Effector memory CD4-positive, alpha-beta T cell (primary cell): Measurements from ENCODE around the gene PLPPR2.
"Not testable (repeated sequence)": the region's sequence is repeated elsewhere in the genome, so short reads cannot be mapped to it uniquely, and the experiment has no call there.

ENCODE experiments used
- DNase-seq, 3 donors: peaks; one replicate each; pipeline ENCODE4 v3.0.0-alpha.2; 2020
- H3K27ac ChIP-seq: 2 replicates; pipeline ENCODE4 v1.7.0; 2013; ENCODE audit warnings: mild to moderate bottlenecking, low read length, moderate library complexity; ENCODE audit not compliant: insufficient read depth, poor library complexity, severe bottlenecking
- H3K27me3 ChIP-seq: replicated peaks from 2 replicates; pipeline ENCODE4 v1.7.0; 2013; ENCODE audit warnings: mild to moderate bottlenecking, low read length; ENCODE audit not compliant: insufficient read depth, control insufficient read depth, poor library complexity, severe bottlenecking
- H3K36me3 ChIP-seq: 2 replicates; pipeline ENCODE4 v1.7.0; 2013; ENCODE audit warnings: mild to moderate bottlenecking, low read length, moderate library complexity; ENCODE audit not compliant: control insufficient read depth, insufficient read depth
- H3K4me1 ChIP-seq: 2 replicates; pipeline ENCODE4 v1.7.0; 2013; ENCODE audit warnings: low read length, mild to moderate bottlenecking; ENCODE audit not compliant: control insufficient read depth, insufficient read depth, poor library complexity, severe bottlenecking
- H3K4me3 ChIP-seq: 2 replicates; pipeline ENCODE4 v1.7.0; 2013; ENCODE audit warnings: low read length, low read depth, mild to moderate bottlenecking; ENCODE audit not compliant: insufficient read depth, poor library complexity, severe bottlenecking
- H3K9me3 ChIP-seq: 2 replicates; pipeline ENCODE4 v1.7.0; 2013; ENCODE audit warnings: mild to moderate bottlenecking, low read length, moderate library complexity; ENCODE audit not compliant: control insufficient read depth

PLPPR2 gene

DNA sequence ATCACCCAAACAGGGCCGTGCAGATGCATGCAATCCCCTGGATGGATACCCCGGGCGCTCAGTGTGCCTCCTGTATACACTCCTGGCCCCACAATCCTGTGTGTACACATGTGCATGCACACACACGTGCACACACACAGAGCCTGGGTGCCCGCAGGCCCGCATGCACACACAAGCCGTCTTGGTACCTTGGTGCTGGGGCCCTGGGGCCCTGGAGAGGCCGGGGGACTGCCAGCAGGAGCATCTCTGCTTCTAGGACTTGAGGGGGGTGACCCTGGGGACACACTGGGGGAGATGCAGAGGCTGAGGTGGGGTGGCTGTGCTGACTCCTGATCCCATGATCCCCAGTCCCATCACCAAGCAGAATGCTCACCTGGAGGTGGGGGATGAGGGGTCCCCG is 44.4 kb downstream of the PLPPR2 start:
- DNase-seq: no peak
- H3K36me3 ChIP-seq: no peaks in the 10 kb centered on the region
- H3K27me3 ChIP-seq: no peaks in the 10 kb centered on the region
- no peaks in the 10 kb centered on the region for H3K4me1 ChIP-seq
- no peaks in the 10 kb centered on the region for H3K9me3 ChIP-seq
- H3K27ac ChIP-seq: no peak overlapping the region
- H3K4me3 ChIP-seq: no peak overlapping the region

- H3K4me1 ChIP-seq: no peaks in the 10 kb centered on the region
- no peak overlapping the region for H3K4me3 ChIP-seq
- no peaks in the 10 kb centered on the region for H3K36me3 ChIP-seq
- H3K27ac ChIP-seq: no peak overlapping the region
- no peak for DNase-seq
- H3K9me3 ChIP-seq: no peaks in the 10 kb centered on the region
- no peaks in the 10 kb centered on the region for H3K27me3 ChIP-seq
These were observed 45.6 kb downstream of the PLPPR2 start for GRCh38 chr19:11400798-11401197.

GRCh38 chr19:11401808-11402543 is 46.7 kb downstream of the PLPPR2 start:
- peaks cover 7% of the 10 kb centered on the region for H3K27me3 ChIP-seq
- no peaks in the 10 kb centered on the region for H3K9me3 ChIP-seq
- H3K4me1 ChIP-seq: no peaks in the 10 kb centered on the region
- DNase-seq: no peak
- no peak overlapping the region for H3K27ac ChIP-seq
- no peak overlapping the region for H3K4me3 ChIP-seq
- no peaks in the 10 kb centered on the region for H3K36me3 ChIP-seq

- peaks cover 7% of the 10 kb centered on the region for H3K27me3 ChIP-seq
- H3K36me3 ChIP-seq: no peaks in the 10 kb centered on the region
- no peaks in the 10 kb centered on the region for H3K4me1 ChIP-seq
- H3K4me3 ChIP-seq: no peak overlapping the region
- DNase-seq: no peak
- H3K27ac ChIP-seq: no peak overlapping the region
- H3K9me3 ChIP-seq: no peaks in the 10 kb centered on the region
These were observed 49.5 kb downstream of the PLPPR2 start for GRCh38 chr19:11404588-11405222.

- Histone ChIP-seq H3K27ac (no peak overlapping the region), H3K9me3 (no peaks in the 10 kb centered on the region), H3K4me1 (no peaks in the 10 kb centered on the region), H3K27me3 (peaks cover 7% of the 10 kb centered on the region), H3K4me3 (no peak overlapping the region), H3K36me3 (no peaks in the 10 kb centered on the region)
- DNase-seq: no peak
These were observed 50.8 kb downstream of the PLPPR2 start for GRCh38 chr19:11405846-11406643.

GRCh38 chr19:11406703-11407236 is 51.5 kb downstream of the PLPPR2 start:
- H3K4me3 ChIP-seq, DNase-seq: not testable (repeated sequence)

GRCh38 chr19:11408591-11408990 is 53.4 kb downstream of the PLPPR2 start:
- H3K27me3 ChIP-seq: peaks cover 7% of the 10 kb centered on the region
- no peak overlapping the region for H3K4me3 ChIP-seq

More at GRCh38 chr19:11406703-11407236, 51.5 kb downstream of the PLPPR2 start:
- H3K4me1 ChIP-seq, H3K27ac ChIP-seq, H3K9me3 ChIP-seq, H3K27me3 ChIP-seq, H3K36me3 ChIP-seq: not testable (repeated sequence)

GRCh38 chr19:11410682-11411081 is 55.5 kb downstream of the PLPPR2 start:
- Histone ChIP-seq H3K4me3 (no peak overlapping the region), H3K4me1 (no peaks in the 10 kb centered on the region), H3K9me3 (no peaks in the 10 kb centered on the region), H3K36me3 (no peaks in the 10 kb centered on the region), H3K27ac (no peak overlapping the region), H3K27me3 (peaks cover 7% of the 10 kb centered on the region)
- DNase-seq: no peak

More at GRCh38 chr19:11408591-11408990, 53.4 kb downstream of the PLPPR2 start:
- Histone ChIP-seq H3K27ac (no peak overlapping the region), H3K4me1 (no peaks in the 10 kb centered on the region), H3K36me3 (no peaks in the 10 kb centered on the region), H3K9me3 (no peaks in the 10 kb centered on the region)
- no peak for DNase-seq

DNA sequence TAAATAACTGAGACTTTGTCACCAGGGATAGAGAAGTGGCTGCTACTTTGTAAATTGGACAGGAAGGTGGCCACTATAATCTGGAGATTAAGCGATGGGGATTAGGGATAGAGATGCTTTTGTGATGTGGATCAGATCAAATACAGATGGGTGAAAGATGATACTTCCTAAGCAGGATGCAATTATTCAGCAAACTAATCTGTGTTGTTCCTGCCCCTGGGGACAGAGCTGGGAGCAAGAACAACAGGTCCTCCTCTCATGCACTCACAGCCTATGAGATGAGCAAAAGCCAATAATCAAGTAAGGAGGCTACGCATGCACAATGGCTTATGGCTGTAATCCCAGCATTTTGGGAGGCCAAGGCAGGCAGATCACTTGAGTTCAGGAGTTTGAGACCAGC is 59.3 kb downstream of the PLPPR2 start:
- no peak overlapping the region for H3K27ac ChIP-seq
- H3K36me3 ChIP-seq: no peaks in the 10 kb centered on the region
- H3K9me3 ChIP-seq: no peaks in the 10 kb centered on the region
- H3K27me3 ChIP-seq: peaks cover 16% of the 10 kb centered on the region
- DNase-seq: no peak
- peaks cover 9% of the 10 kb centered on the region for H3K4me1 ChIP-seq
- H3K4me3 ChIP-seq: no peak overlapping the region
